ENCODE results near the gene ZNF595. TPM values are rescaled to one million over a fixed set of nuclear protein-coding genes. Genes with fewer than 3 reads are reported as not detected.

ZNF595 gene
- total RNA-seq, 1 experiment from 2014 or later, result 3.0 TPM

DNA sequence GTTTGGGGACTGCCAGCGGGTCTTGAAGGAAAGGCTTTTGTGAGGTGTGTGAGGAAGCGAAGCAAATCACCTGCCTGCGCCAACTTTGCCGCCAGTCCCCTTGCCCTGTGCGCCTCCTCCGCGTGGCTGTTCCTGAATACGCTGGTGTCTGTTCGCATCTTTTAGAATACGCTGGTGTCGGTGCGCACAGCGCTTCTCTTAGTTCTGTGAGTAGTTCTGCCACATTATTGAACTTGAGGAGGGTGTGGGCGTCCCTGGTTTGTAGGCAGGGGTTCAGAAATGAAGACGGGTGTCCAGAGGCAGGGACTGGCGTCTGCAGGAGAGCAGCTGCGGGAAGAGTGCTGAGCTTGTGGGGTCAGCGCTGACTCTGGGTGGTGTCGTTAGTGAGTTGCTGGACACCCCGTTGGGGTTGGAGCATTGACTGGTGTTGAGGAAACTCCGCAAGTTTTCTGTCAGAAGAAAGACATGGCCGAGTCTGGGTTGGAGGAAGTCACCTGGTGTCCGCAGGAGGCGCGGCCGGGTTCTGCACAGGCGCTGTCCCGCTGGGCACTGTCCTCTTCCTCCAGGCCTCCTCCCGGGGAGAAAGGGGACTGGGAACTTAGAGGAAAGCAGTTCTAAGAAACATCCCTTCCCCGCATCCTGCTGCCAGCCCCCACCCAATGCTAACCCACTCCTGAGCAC is 72.1 kb downstream of the ZNF595 start:
- peak; percentile 65 for DNase-seq (ENCODE audit: low read depth)
- in situ Hi-C loops (cut with HindIII; ENCODE audit: low pct_unique_long_range_greater_than_20kb, low sequenced_read_pairs), result no loop called here

DNA sequence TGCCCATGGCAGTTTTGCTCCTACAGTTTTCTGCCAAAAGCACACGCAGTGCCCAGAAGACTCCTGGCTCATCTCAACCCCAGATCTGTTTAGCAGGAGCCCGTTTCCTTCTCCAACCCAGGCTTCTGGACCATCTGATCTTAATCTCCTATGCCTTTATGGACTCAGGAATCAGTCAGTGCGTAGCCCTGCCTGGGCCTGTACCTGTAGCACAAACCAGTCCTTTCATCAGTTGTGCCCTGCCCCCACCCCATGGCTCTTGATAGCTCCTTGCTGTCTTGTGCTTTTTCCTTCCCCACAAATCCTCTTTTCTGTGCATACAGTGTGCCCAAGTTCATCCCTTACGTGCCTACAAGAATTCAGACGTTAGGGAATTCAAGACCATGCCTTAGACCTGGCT is 72.7 kb downstream of the ZNF595 start:
- no peak for DNase-seq (ENCODE audit: low read depth)
- in situ Hi-C loops (cut with HindIII; ENCODE audit: low pct_unique_long_range_greater_than_20kb, low sequenced_read_pairs), result no loop called here

GRCh38 chr4:132483-132882 is 79.4 kb downstream of the ZNF595 start:
- in situ Hi-C loops (cut with HindIII; ENCODE audit: low pct_unique_long_range_greater_than_20kb, low sequenced_read_pairs), result no loop called here
- DNase-seq (ENCODE audit: low read depth), result no peak

Other genes starting within 250 kb of the ZNF595 start
- gene ZNF718, start 71.2 kb downstream of the ZNF595 start, total RNA-seq (2014; rRNA removed; shearing (Covaris generic); ENCODE audit: low replicate concordance), result 2.9 and 4.4 TPM in 2 replicates

All from Caki2 (cell line).